GM12878 (cell line): ENCODE results near the gene CBLN3. TPM values are rescaled to one million over a fixed set of nuclear protein-coding genes. Genes with fewer than 3 reads are reported as not detected.
"Not testable (repeated sequence)": the region's sequence is repeated elsewhere in the genome, so short reads cannot be mapped to it uniquely, and the experiment has no call there.

Experiments used
- ATAC-seq: fragments of 200-7000 bp; cut with Tn5 transposase; 3 replicates; pipeline ENCODE4 v1.9.1; 2020; ENCODE audit warnings: mild to moderate bottlenecking, moderate library complexity
- BruUV-seq: library from RNA; stranded (reverse); fragments of 400-500 nt; replicated peaks from 2 replicates; lab custom pipeline; 2021; lab: Mats Ljungman, UMichigan
- CTCF ChIA-PET: fragments of 300-600 bp; sonication (Branson Sonifier 250); formaldehyde crosslinking; extraction: SDS; loops from one replicate; lab custom pipeline; 2021; ENCODE audit warnings: inconsistent platforms; lab: Yijun Ruan, JAX
- POLR2A ChIA-PET: fragments of 350-600 bp; formaldehyde crosslinking; extraction: SDS; loops from one replicate; lab custom pipeline; 2021; ENCODE audit warnings: inconsistent platforms; lab: Charles Lee
- RAD21 ChIA-PET: fragments of 300-600 bp; sonication (Branson Sonifier 250); formaldehyde crosslinking; loops from one replicate; lab custom pipeline; 2023; ENCODE audit warnings: antibody characterized with exemption; ENCODE audit not compliant: unreplicated experiment; lab: Charles Lee
- SMC1A ChIA-PET: fragments of 300-600 bp; sonication (Branson Sonifier 250); formaldehyde crosslinking; loops from one replicate; lab custom pipeline; 2023; ENCODE audit not compliant: unreplicated experiment, uncharacterized antibody; lab: Charles Lee
- DNase-seq: peaks from one replicate; pipeline ENCODE4 v3.0.0-alpha.2; 2011; ENCODE audit warnings: low read depth, low spot score
- FAIRE-seq: peaks from 3 replicates; lab custom pipeline; 2011; peaks lifted over from hg19 to GRCh38; lab: Jason Lieb, UNC
- H2AFZ ChIP-seq: 2 replicates; pipeline ENCODE4 v1.6.0; 2011; ENCODE audit warnings: low read depth, low read length, control low read depth; ENCODE audit not compliant: control insufficient read depth
- H3K27ac ChIP-seq: 2 replicates; pipeline ENCODE4 v1.5.1; 2011; ENCODE audit warnings: control low read depth; ENCODE audit not compliant: control insufficient read depth, insufficient read depth
- H3K27me3 ChIP-seq, 2 experiments: replicated peaks in 1 of 2; 2 replicates each; pipeline versions ENCODE4 v1.6.0 to v1.6.1; 2011; ENCODE audit warnings: low read length in 1 of 2; ENCODE audit not compliant: control insufficient read depth in 2 of 2, insufficient read depth in 2 of 2
- H3K36me3 ChIP-seq, 2 experiments: 2 replicates each; pipeline ENCODE4 v1.5.1; 2011; ENCODE audit warnings: low read length in 1 of 2; ENCODE audit not compliant: control insufficient read depth in 2 of 2, insufficient read depth in 2 of 2
- H3K4me1 ChIP-seq: 2 replicates; pipeline ENCODE4 v1.6.1; 2011; ENCODE audit warnings: mild to moderate bottlenecking, low read length, moderate library complexity, mixed read lengths; ENCODE audit not compliant: control insufficient read depth, insufficient read depth
- H3K4me2 ChIP-seq: 2 replicates; pipeline ENCODE4 v1.6.0; 2011; ENCODE audit warnings: control low read depth; ENCODE audit not compliant: control insufficient read depth, insufficient read depth
- H3K4me3 ChIP-seq: fragments of 200-600 bp; sonication (generic); 2 replicates; pipeline ENCODE4 v1.5.1; 2016
- H3K79me2 ChIP-seq: 2 replicates; pipeline ENCODE4 v1.6.0; 2011; ENCODE audit warnings: low read length; ENCODE audit not compliant: control insufficient read depth, insufficient read depth
- H3K9ac ChIP-seq: 2 replicates; pipeline ENCODE4 v1.8.0; 2011; ENCODE audit warnings: low read length, control low read depth, mixed read lengths; ENCODE audit not compliant: control insufficient read depth, insufficient read depth
- H3K9me3 ChIP-seq: replicated peaks from 3 replicates; pipeline ENCODE4 v1.5.1; 2011; ENCODE audit warnings: mild to moderate bottlenecking, low read length; ENCODE audit not compliant: control insufficient read depth, insufficient read depth
- H4K20me1 ChIP-seq: 2 replicates; pipeline ENCODE4 v1.6.0; 2011; ENCODE audit not compliant: control insufficient read depth, insufficient read depth
- BHLHE40 ChIP-seq, 2 experiments: fragments of 450-650 bp in 1 of 2; IDR thresholded peaks; 2 replicates each; pipeline ENCODE4 v1.6.1; 2011 to 2017; ENCODE audit warnings: low read depth in 2 of 2, borderline replicate concordance in 1 of 2, improper control_type of control experiment in 1 of 2, low read length in 1 of 2, mild to moderate bottlenecking in 1 of 2
- CHD4 ChIP-seq: fragments of 200-600 bp; sonication (generic); IDR thresholded peaks from 2 replicates; pipeline ENCODE4 v1.6.1; 2016; ENCODE audit warnings: mild to moderate bottlenecking
- IRF4 ChIP-seq: IDR thresholded peaks from 2 replicates; pipeline ENCODE4 v1.6.1; 2011; ENCODE audit warnings: low read depth, low read length
- IRF5 ChIP-seq: fragments of 450-650 bp; IDR thresholded peaks from 2 replicates; pipeline ENCODE4 v1.6.1; 2017; ENCODE audit warnings: borderline replicate concordance
- LARP7 ChIP-seq: fragments of 450-650 bp; IDR thresholded peaks from 2 replicates; pipeline ENCODE4 v1.6.1; 2017; ENCODE audit warnings: mild to moderate bottlenecking
- NFXL1 ChIP-seq: fragments of 450-650 bp; IDR thresholded peaks from 2 replicates; pipeline ENCODE4 v1.6.1; 2017; ENCODE audit warnings: antibody characterized with exemption, mild to moderate bottlenecking, borderline replicate concordance
- SP1 ChIP-seq: IDR thresholded peaks from one replicate; pipeline ENCODE4 v1.6.1; 2011; ENCODE audit warnings: low read depth, low read length
- TCF12 ChIP-seq: IDR thresholded peaks from 2 replicates; pipeline ENCODE4 v1.6.1; 2011; ENCODE audit warnings: low read depth, mild to moderate bottlenecking, low read length
- ZNF24 ChIP-seq: fragments of 450-650 bp; IDR thresholded peaks from 2 replicates; pipeline ENCODE4 v1.6.1; 2017; ENCODE audit warnings: antibody characterized with exemption, mild to moderate bottlenecking
- WGBS: methylation state at CpG from one replicate; pipeline ENCODE4 v1.1.6; 2016; ENCODE audit warnings: low lambda C conversion rate; ENCODE audit not compliant: insufficient replicate concordance, insufficient coverage; ENCODE audit errors: missing lambda C conversion rate; 5-methylcytosine and 5-hydroxymethylcytosine counted together
- in situ Hi-C: fragments of 300-500 bp; cut with MboI; formaldehyde crosslinking; loops from 9 replicates; pipeline ENCODE4 v1.14.3; 2018; ENCODE audit warnings: mixed read lengths
- intact Hi-C: fragments of 100-400 bp; cut with micrococcal nuclease; formaldehyde crosslinking; loops from one replicate; pipeline ENCODE4 v1.14.2; 2022; ENCODE audit not compliant: unreplicated experiment
- polyA plus RNA-seq, 11 experiments: library from polyadenylated mRNA; depleted of rRNA in 4 of 11; unstranded in 6 of 11; stranded (reverse) in 5 of 11; fragments of >200 nt; fragmentation: Nextera tagmentation in 4 of 11; fragmentation: Illumina TruSeq in 1 of 11; extraction: Ambion mirVana in 4 of 11; extraction: Trizol in 1 of 11; gene quantifications; 1 replicate in 1 of 11; 2 replicates in 10 of 11; pipeline versions ENCODE4 v1.2.1 to v1.2.3, GENCODE V29; 2011 to 2016; ENCODE audit warnings: inconsistent platforms in 2 of 11, missing spikeins in 2 of 11, low read depth in 1 of 11
- total RNA-seq, 4 experiments: library from RNA; depleted of rRNA in 3 of 4; stranded (reverse); fragments of >200 nt in 3 of 4; fragmentation: Illumina TruSeq in 1 of 4; extraction: Trizol in 1 of 4; gene quantifications; 2 replicates each; pipeline versions ENCODE4 v1.2.1 to v1.2.3, GENCODE V29; 2013 to 2021

Gene CBLN3
- total and polyA plus RNA-seq, 10 of the 15 experiments (the other 5 are each of a cell fraction or from before 2014, with no cell fraction given) = 0.16 to 4.9 (median 1.3) TPM

- FAIRE-seq (no peak), ATAC-seq (no peak), DNase-seq (no peak)
- no TSS peak for BruUV-seq
- POLR2A ChIA-PET = interaction anchor here (1.6 kb wide), 1 partner anchor 78 kb away, joined by 3 read pairs; no protein-coding TSS in a partner anchor
- TF ChIP-seq ZNF24 (no peak), NFXL1 (no peak), TCF12 (no peak), BHLHE40 (IDR thresholded peaks at IDR 0.05; ENCODE audit: borderline replicate concordance in 1 of 2, low read depth in 2 of 2, low read length in 1 of 2) (no peak), SP1 (no peak), IRF5 (no peak), IRF4 (no peak), LARP7 (no peak), CHD4 (no peak)
- Histone ChIP-seq H3K27me3 (no peaks in the 10 kb centered on the region), H3K9ac (no peak overlapping the region), H3K36me3 (no peaks in the 10 kb centered on the region), H3K4me2 (no peak overlapping the region), H3K4me3 (no peak overlapping the region), H3K9me3 (no peaks in the 10 kb centered on the region; the same call in 2 of the 3 replicates), H3K27ac (no peak overlapping the region), H4K20me1 (no peaks in the 10 kb centered on the region), H3K4me1 (no peaks in the 10 kb centered on the region), H2AFZ (no peak overlapping the region), H3K79me2 (no peaks in the 10 kb centered on the region)
- in situ Hi-C loops (no loop called here), intact Hi-C loops (no loop called here)
- RAD21 ChIA-PET = no interaction called here
- SMC1A ChIA-PET = no interaction called here
- CTCF ChIA-PET = no interaction called here
These were observed 27.5 kb upstream of the CBLN3 start for GRCh38 chr14:24456980-24457379.

GRCh38 chr14:24450828-24451227, 21.4 kb upstream of the CBLN3 start:
- SMC1A ChIA-PET, ATAC-seq, H3K4me3 ChIP-seq, DNase-seq, intact Hi-C loops, POLR2A ChIA-PET, BruUV-seq, H4K20me1 ChIP-seq, H3K27ac ChIP-seq, in situ Hi-C loops, H3K79me2 ChIP-seq, CTCF ChIA-PET, H3K4me1 ChIP-seq, FAIRE-seq, H3K9ac ChIP-seq, H2AFZ ChIP-seq, H3K36me3 ChIP-seq, H3K9me3 ChIP-seq, RAD21 ChIA-PET, H3K4me2 ChIP-seq, H3K27me3 ChIP-seq: not testable (repeated sequence)
- 62% methylated on average over 2 of the region's 2 CpGs for WGBS
